Measurements from ENCODE around the gene B4GALT3.

- TF ChIP-seq ZNF274 (IDR thresholded peaks at IDR 0.05; ENCODE audit: low read depth, low read length) (no peak), YY1 (IDR thresholded peaks at IDR 0.05; ENCODE audit: insufficient read depth, insufficient read length) (no peak), SUZ12 (IDR thresholded peaks at IDR 0.05; ENCODE audit: extremely low read depth, insufficient read depth, insufficient read length) (no peak)
These were observed 15.7 kb downstream of the B4GALT3 start for GRCh38 chr1:161161652-161162051.

Measured in NT2/D1 (cell line).